PFSK-1 (cell line): ENCODE results near the gene POLA1.

ENCODE experiments used
- FOXP2 ChIP-seq: optimal IDR thresholded peaks from 2 replicates; pipeline ENCODE3; 2011; ENCODE audit warnings: borderline replicate concordance, control low read depth, inconsistent platforms; ENCODE audit not compliant: insufficient read depth; ENCODE audit errors: extremely low read length, extremely low read depth
- POLR2AphosphoS5 ChIP-seq: IDR thresholded peaks from 2 replicates; pipeline ENCODE4 v1.6.1; 2012; ENCODE audit warnings: low read depth, mild to moderate bottlenecking, control low read depth, low read length, moderate library complexity
- REST ChIP-seq, 2 experiments: IDR thresholded peaks; 2 replicates each; pipeline versions ENCODE4 v1.6.1 to v1.8.0; 2011 to 2012; ENCODE audit warnings: low read depth in 2 of 2, low read length in 2 of 2, control low read depth in 1 of 2, inconsistent platforms in 1 of 2, mild to moderate bottlenecking in 1 of 2, moderate library complexity in 1 of 2; ENCODE audit not compliant: insufficient read depth in 1 of 2
- SIN3A ChIP-seq: IDR thresholded peaks from 2 replicates; pipeline ENCODE4 v1.6.1; 2012; ENCODE audit warnings: mild to moderate bottlenecking, low read length, moderate library complexity, borderline replicate concordance; ENCODE audit not compliant: insufficient read depth
- TAF1 ChIP-seq: IDR thresholded peaks from 2 replicates; pipeline ENCODE4 v1.6.1; 2012; ENCODE audit warnings: low read length, control low read depth, borderline replicate concordance; ENCODE audit not compliant: insufficient read depth

DNA sequence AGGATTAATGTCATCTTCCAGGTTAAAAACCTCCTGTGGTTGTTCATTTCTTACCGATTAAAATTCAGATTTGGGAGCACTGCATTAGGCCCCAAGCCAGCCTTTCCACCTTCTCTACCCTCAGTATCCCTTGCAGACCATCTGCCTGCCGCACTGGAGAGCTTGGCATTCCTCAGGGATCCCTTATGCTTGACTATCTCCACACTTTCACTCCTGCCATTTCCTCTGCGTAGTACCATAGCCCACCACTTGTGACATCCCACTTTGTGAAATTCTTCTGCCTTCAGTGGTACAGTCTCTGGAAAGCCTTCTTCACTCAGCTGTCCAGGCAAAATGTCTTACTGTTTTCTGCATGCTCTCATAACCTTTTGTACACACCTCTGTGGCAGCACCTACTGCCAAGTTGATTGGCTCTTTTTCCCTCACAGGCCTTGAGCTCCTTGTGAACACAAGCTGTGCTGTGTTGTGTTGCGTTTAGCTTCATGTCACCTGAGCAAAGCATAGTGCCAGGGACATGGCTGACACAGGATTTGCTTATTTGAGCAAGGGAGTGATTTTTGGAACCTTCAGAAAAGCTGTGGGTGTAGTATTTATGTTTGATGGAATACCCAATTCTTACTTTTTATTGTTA is 165.6 kb downstream of the POLA1 start:
- TF ChIP-seq POLR2AphosphoS5 (no peak), TAF1 (no peak), SIN3A (no peak), REST (IDR thresholded peaks at IDR 0.05; ENCODE audit: insufficient read depth in 1 of 2, low read depth in 2 of 2, low read length in 2 of 2) (no peak), FOXP2 (no peak)
